ENCODE data around the gene YAE1. TPM values are rescaled to one million over a fixed set of nuclear protein-coding genes. Genes with fewer than 3 reads are reported as not detected.

The YAE1 gene
- total and polyA plus RNA-seq, 2 donors (not counting 1 experiment from before 2014, with no cell fraction given): 5.9 to 20.0 TPM

DNA sequence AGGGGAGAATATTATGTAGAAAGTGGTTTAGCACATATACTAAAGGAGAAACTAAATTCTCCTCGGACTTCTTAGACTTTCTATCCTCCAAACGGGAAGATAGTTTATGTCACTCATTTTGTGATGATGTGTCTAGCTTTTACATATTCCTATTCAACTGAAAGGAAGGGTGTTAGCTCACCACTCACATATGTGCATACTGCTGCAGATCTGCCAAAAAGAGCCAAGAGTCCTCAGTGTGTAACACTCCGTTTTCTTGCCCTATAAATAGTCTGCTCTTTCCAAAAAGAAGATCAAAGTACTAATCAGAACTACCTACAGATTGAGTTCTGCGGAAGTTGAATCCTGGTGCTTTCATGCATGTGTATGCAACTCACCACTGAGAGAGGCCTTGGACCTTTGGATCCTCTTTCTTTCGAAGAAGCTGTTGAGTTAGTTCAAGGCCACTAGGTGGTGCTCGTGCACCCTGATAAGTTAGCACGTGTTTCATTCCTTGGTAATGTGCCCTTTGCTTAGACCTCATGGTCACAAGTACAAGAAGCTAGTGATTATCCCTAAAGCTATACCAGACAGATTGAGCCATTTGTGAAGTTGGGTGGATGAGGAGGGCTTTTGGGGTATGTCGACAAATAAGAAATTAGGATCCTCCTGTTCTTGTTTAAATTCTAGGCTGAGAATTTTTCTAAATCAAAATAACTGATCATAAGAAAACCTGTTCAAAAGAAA, 14.1 kb downstream of the YAE1 start:
- H3K9me3 Mint-ChIP-seq (ENCODE audit: insufficient read depth): no peaks in the 10 kb centered on the region

DNA sequence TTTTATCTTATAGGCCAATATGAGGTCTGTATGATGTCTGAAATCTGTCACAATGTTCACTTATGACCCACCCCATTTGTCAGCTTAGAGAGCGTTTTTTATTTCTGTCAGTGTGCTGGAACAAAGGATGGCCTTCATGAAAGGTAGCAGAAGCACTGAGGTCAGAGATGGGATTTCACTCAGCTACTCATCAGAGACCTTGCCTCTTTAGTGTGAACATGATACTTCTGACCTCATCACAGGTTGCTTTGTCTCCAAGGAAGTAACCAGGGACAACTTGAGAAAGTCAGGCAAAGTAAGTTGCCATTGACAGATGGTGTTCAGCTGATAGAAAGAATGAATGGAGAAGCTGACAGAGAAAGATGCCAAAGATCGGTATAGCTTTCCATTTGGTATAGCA, 16.3 kb downstream of the YAE1 start:
- H3K9me3 ChIP-seq (ENCODE audit: control extremely low read depth in 1 of 3, control insufficient read depth in 2 of 3, insufficient read depth in 1 of 3, low read length in 2 of 3): no peaks in the 10 kb centered on the region
- Mint-ChIP-seq H3K4me3 (no peak overlapping the region), H3K27ac (no peak overlapping the region), H3K4me1 (no peaks in the 10 kb centered on the region), H3K9me3 (ENCODE audit: insufficient read depth) (no peaks in the 10 kb centered on the region), H3K27me3 (no peaks in the 10 kb centered on the region)
- DNase-seq (no peak), ATAC-seq (ENCODE audit: low read depth) (no peak)
- no peaks in the 10 kb centered on the region for H3K79me2 ChIP-seq (ENCODE audit: control insufficient read depth, insufficient read depth, low read length)
- no peaks in the 10 kb centered on the region for H3K4me1 ChIP-seq (ENCODE audit: control insufficient read depth in 2 of 2, insufficient read depth in 2 of 2, low read length in 2 of 2)
- no peak overlapping the region for H3K4me3 ChIP-seq (ENCODE audit: control extremely low read depth in 1 of 5, extremely low read depth in 1 of 5, insufficient read depth in 1 of 5, low read depth in 2 of 5, low read length in 4 of 5)
- POLR2A ChIA-PET: no interaction called here
- intact Hi-C loops (cut with micrococcal nuclease): loop anchor here (5.0 kb wide), 2 partner anchors 40 to 150 kb away; partner anchors contain the start of gene RALA
- no peak overlapping the region for H2AFZ ChIP-seq (ENCODE audit: insufficient read depth, low read depth, low read length, poor library complexity, severe bottlenecking)
- no peaks in the 10 kb centered on the region for H3K27me3 ChIP-seq (replicated peaks in 1 of 4; ENCODE audit: control extremely low read depth in 1 of 4, control insufficient read depth in 3 of 4, insufficient read depth in 4 of 4, low read length in 3 of 4)
- H3K4me2 ChIP-seq (replicated peaks; ENCODE audit: low read depth, low read length, poor library complexity, severe bottlenecking): no peak overlapping the region
- H3K9ac ChIP-seq (ENCODE audit: low read length): no peak overlapping the region
- H3K27ac ChIP-seq (ENCODE audit: low read length in 2 of 2): no peak overlapping the region
- peaks cover 0 to 2% of the 10 kb centered on the region in 2 experiments for H3K36me3 ChIP-seq (replicated peaks in 1 of 2; ENCODE audit: control extremely low read depth in 1 of 2, control insufficient read depth in 1 of 2, extremely low read depth in 1 of 2, insufficient read depth in 2 of 2, low read length in 1 of 2)
- H4K20me1 ChIP-seq (ENCODE audit: control insufficient read depth, insufficient read depth, low read length, poor library complexity, severe bottlenecking): no peaks in the 10 kb centered on the region
- no peak for TF ChIP-seq EZH2 (IDR thresholded peaks at IDR 0.05; ENCODE audit: borderline replicate concordance, insufficient read depth, low read depth, low read length, poor library complexity, severe bottlenecking)
- TF ChIP-seq, protein P1, sequence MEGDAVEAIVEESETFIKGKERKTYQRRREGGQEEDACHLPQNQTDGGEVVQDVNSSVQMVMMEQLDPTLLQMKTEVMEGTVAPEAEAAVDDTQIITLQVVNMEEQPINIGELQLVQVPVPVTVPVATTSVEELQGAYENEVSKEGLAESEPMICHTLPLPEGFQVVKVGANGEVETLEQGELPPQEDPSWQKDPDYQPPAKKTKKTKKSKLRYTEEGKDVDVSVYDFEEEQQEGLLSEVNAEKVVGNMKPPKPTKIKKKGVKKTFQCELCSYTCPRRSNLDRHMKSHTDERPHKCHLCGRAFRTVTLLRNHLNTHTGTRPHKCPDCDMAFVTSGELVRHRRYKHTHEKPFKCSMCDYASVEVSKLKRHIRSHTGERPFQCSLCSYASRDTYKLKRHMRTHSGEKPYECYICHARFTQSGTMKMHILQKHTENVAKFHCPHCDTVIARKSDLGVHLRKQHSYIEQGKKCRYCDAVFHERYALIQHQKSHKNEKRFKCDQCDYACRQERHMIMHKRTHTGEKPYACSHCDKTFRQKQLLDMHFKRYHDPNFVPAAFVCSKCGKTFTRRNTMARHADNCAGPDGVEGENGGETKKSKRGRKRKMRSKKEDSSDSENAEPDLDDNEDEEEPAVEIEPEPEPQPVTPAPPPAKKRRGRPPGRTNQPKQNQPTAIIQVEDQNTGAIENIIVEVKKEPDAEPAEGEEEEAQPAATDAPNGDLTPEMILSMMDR (IDR thresholded peaks at IDR 0.05): no peak
- 100% methylated on average over 1 of the region's 2 CpGs for WGBS (ENCODE audit: insufficient coverage)
- CTCF ChIA-PET: interaction anchor here (0.6 to 10.1 kb wide), 8 partner anchors 27 to 1426 kb away, joined by 3 to 579 read pairs (median 4); partner anchors contain the start of gene RALA

More for the DNA sequence above, 14.1 kb downstream of the YAE1 start:
- Mint-ChIP-seq H3K27ac (no peak overlapping the region), H3K27me3 (no peaks in the 10 kb centered on the region), H3K4me3 (no peak overlapping the region), H3K4me1 (no peaks in the 10 kb centered on the region)
- H2AFZ ChIP-seq (ENCODE audit: insufficient read depth, low read depth, low read length, poor library complexity, severe bottlenecking): peak overlapping the region; percentile 1
- DNase-seq (peak; percentile 87), ATAC-seq (ENCODE audit: low read depth) (peak; percentile 95)
- WGBS (ENCODE audit: insufficient coverage): 24% methylated on average over 3 of the region's 8 CpGs
- no peaks in the 10 kb centered on the region for H3K27me3 ChIP-seq (replicated peaks in 1 of 4; ENCODE audit: control extremely low read depth in 1 of 4, control insufficient read depth in 3 of 4, insufficient read depth in 4 of 4, low read length in 3 of 4)
- no peaks in the 10 kb centered on the region for H3K9me3 ChIP-seq (ENCODE audit: control extremely low read depth in 1 of 3, control insufficient read depth in 2 of 3, insufficient read depth in 1 of 3, low read length in 2 of 3)
- TF ChIP-seq, protein P1 (IDR thresholded peaks at IDR 0.05): peak; percentile 93
- no peak for TF ChIP-seq EZH2 (IDR thresholded peaks at IDR 0.05; ENCODE audit: borderline replicate concordance, insufficient read depth, low read depth, low read length, poor library complexity, severe bottlenecking)
- no peak overlapping the region for H3K9ac ChIP-seq (ENCODE audit: low read length)
- H3K4me3 ChIP-seq (ENCODE audit: control extremely low read depth in 1 of 5, extremely low read depth in 1 of 5, insufficient read depth in 1 of 5, low read depth in 2 of 5, low read length in 4 of 5): no peak overlapping the region
- H3K27ac ChIP-seq (ENCODE audit: low read length in 2 of 2): no peak overlapping the region
- ChIA-PET CTCF (interaction anchor here (0.5 to 10.1 kb wide), 36 partner anchors 8 to 472 kb away, joined by 3 to 579 read pairs (median 4); partner anchors contain the start of genes RALA and YAE1), POLR2A (no interaction called here)
- intact Hi-C loops (cut with micrococcal nuclease): loop anchor here (1.0 to 5.0 kb wide), 4 partner anchors 42 to 472 kb away; partner anchors contain the start of gene RALA
- no peak overlapping the region for H3K4me2 ChIP-seq (replicated peaks; ENCODE audit: low read depth, low read length, poor library complexity, severe bottlenecking)
- H3K79me2 ChIP-seq (ENCODE audit: control insufficient read depth, insufficient read depth, low read length): no peaks in the 10 kb centered on the region
- H4K20me1 ChIP-seq (ENCODE audit: control insufficient read depth, insufficient read depth, low read length, poor library complexity, severe bottlenecking): no peaks in the 10 kb centered on the region
- H3K4me1 ChIP-seq (ENCODE audit: control insufficient read depth in 2 of 2, insufficient read depth in 2 of 2, low read length in 2 of 2): no peaks in the 10 kb centered on the region
- peaks cover 2 to 3% of the 10 kb centered on the region in 2 experiments for H3K36me3 ChIP-seq (replicated peaks in 1 of 2; ENCODE audit: control extremely low read depth in 1 of 2, control insufficient read depth in 1 of 2, extremely low read depth in 1 of 2, insufficient read depth in 2 of 2, low read length in 1 of 2)
